Skeletal muscle tissue (tissue), 4 donors: ENCODE measurements around the gene TLR8. TPM values are rescaled to one million over a fixed set of nuclear protein-coding genes. Genes with fewer than 3 reads are reported as not detected.

Experiments
- H3K27ac ChIP-seq: one replicate; pipeline ENCODE4 v1.7.0; 2013; ENCODE audit warnings: mild to moderate bottlenecking, low read depth, low read length, inconsistent platforms
- H3K27me3 ChIP-seq, 3 donors: one replicate each; pipeline ENCODE4 v1.7.0; 2013; ENCODE audit warnings: low read length in 3 of 3; ENCODE audit not compliant: control insufficient read depth in 3 of 3, insufficient read depth in 3 of 3
- H3K36me3 ChIP-seq, 3 donors: one replicate each; pipeline ENCODE4 v1.7.0; 2013; ENCODE audit warnings: low read length in 3 of 3; ENCODE audit not compliant: control insufficient read depth in 3 of 3, insufficient read depth in 3 of 3
- H3K4me1 ChIP-seq, 3 donors: one replicate each; pipeline ENCODE4 v1.7.0; 2013; ENCODE audit warnings: low read length in 3 of 3, mild to moderate bottlenecking in 3 of 3; ENCODE audit not compliant: control insufficient read depth in 3 of 3, insufficient read depth in 3 of 3
- H3K4me3 ChIP-seq, 3 donors: one replicate each; pipeline ENCODE4 v1.7.0; 2013; ENCODE audit warnings: low read length in 3 of 3
- H3K9ac ChIP-seq, 3 donors: one replicate each; pipeline ENCODE4 v1.7.0; 2013; ENCODE audit warnings: low read length in 3 of 3, mild to moderate bottlenecking in 3 of 3, moderate library complexity in 2 of 3, low read depth in 1 of 3
- H3K9me3 ChIP-seq, 3 donors: one replicate each; pipeline ENCODE4 v1.7.0; 2013; ENCODE audit warnings: low read length in 3 of 3; ENCODE audit not compliant: control insufficient read depth in 3 of 3
- total RNA-seq: library from RNA; depleted of rRNA; stranded (reverse); fragments of >200 nt; gene quantifications from one replicate; pipeline ENCODE4 v1.2.3, GENCODE V29; 2014
- donor health status: Osteomylitis.

TLR8 gene
- total RNA-seq, 1 donor from 2014 or later, result 1.0 TPM

DNA sequence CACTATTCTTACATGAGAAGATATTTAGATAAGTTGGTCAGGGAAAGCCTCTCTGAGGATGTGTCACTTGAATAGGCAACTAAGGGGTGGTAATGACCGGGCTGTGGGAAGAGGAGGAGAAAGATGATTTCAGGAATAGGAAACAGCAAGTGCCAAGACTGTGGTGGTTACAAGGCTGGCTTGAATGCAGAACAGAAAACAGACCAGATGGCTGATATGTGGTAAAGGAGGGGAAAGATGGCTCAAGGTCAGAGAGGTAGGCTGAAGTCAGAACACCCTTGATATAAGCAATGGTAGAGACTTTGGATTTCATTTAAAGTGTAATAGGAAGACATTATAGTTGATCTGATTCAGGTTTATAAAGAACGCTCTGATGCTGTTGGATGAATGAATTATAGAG is 24.5 kb upstream of the TLR8 start:
- Histone ChIP-seq H3K27ac (no peak overlapping the region), H3K27me3 (peaks cover 0 to 2% (median 0%) of the 10 kb centered on the region in 3 donors), H3K4me3 (no peak overlapping the region)

DNA sequence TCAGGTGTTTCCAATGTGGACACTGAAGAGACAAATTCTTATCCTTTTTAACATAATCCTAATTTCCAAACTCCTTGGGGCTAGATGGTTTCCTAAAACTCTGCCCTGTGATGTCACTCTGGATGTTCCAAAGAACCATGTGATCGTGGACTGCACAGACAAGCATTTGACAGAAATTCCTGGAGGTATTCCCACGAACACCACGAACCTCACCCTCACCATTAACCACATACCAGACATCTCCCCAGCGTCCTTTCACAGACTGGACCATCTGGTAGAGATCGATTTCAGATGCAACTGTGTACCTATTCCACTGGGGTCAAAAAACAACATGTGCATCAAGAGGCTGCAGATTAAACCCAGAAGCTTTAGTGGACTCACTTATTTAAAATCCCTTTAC is 20.9 kb upstream of the TLR8 start:
- H3K27me3 ChIP-seq, result peaks cover 0 to 2% (median 0%) of the 10 kb centered on the region in 3 donors
- H3K4me1 ChIP-seq, result no peaks in the 10 kb centered on the region
- H3K27ac ChIP-seq, result no peak overlapping the region
- H3K4me3 ChIP-seq, result no peak overlapping the region
- no peaks in the 10 kb centered on the region for H3K9me3 ChIP-seq
- H3K36me3 ChIP-seq, result no peaks in the 10 kb centered on the region
- no peak overlapping the region for H3K9ac ChIP-seq

More for the DNA sequence above, 24.5 kb upstream of the TLR8 start:
- Histone ChIP-seq H3K4me1 (no peaks in the 10 kb centered on the region), H3K9ac (no peak overlapping the region), H3K36me3 (no peaks in the 10 kb centered on the region), H3K9me3 (no peaks in the 10 kb centered on the region)

DNA sequence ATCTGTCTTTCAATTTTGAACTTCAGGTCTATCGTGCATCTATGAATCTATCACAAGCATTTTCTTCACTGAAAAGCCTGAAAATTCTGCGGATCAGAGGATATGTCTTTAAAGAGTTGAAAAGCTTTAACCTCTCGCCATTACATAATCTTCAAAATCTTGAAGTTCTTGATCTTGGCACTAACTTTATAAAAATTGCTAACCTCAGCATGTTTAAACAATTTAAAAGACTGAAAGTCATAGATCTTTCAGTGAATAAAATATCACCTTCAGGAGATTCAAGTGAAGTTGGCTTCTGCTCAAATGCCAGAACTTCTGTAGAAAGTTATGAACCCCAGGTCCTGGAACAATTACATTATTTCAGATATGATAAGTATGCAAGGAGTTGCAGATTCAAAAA is 19.9 kb upstream of the TLR8 start:
- no peak overlapping the region for H3K27ac ChIP-seq
- H3K4me3 ChIP-seq, result no peak overlapping the region
- no peaks in the 10 kb centered on the region for H3K4me1 ChIP-seq
- no peaks in the 10 kb centered on the region for H3K36me3 ChIP-seq
- no peak overlapping the region for H3K9ac ChIP-seq
- H3K9me3 ChIP-seq, result no peaks in the 10 kb centered on the region
- no peaks in the 10 kb centered on the region for H3K27me3 ChIP-seq

DNA sequence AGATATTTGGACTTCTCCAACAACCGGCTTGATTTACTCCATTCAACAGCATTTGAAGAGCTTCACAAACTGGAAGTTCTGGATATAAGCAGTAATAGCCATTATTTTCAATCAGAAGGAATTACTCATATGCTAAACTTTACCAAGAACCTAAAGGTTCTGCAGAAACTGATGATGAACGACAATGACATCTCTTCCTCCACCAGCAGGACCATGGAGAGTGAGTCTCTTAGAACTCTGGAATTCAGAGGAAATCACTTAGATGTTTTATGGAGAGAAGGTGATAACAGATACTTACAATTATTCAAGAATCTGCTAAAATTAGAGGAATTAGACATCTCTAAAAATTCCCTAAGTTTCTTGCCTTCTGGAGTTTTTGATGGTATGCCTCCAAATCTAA is 19.3 kb upstream of the TLR8 start:
- H3K9me3 ChIP-seq, result no peaks in the 10 kb centered on the region
- H3K4me3 ChIP-seq, result no peak overlapping the region
- no peaks in the 10 kb centered on the region for H3K27me3 ChIP-seq
- H3K36me3 ChIP-seq, result no peaks in the 10 kb centered on the region
- H3K9ac ChIP-seq, result no peak overlapping the region
- H3K4me1 ChIP-seq, result no peaks in the 10 kb centered on the region
- H3K27ac ChIP-seq, result no peak overlapping the region

DNA sequence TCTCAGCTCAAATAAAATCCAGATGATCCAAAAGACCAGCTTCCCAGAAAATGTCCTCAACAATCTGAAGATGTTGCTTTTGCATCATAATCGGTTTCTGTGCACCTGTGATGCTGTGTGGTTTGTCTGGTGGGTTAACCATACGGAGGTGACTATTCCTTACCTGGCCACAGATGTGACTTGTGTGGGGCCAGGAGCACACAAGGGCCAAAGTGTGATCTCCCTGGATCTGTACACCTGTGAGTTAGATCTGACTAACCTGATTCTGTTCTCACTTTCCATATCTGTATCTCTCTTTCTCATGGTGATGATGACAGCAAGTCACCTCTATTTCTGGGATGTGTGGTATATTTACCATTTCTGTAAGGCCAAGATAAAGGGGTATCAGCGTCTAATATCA is 18.7 kb upstream of the TLR8 start:
- no peaks in the 10 kb centered on the region for H3K36me3 ChIP-seq
- H3K9me3 ChIP-seq, result no peaks in the 10 kb centered on the region
- no peak overlapping the region for H3K4me3 ChIP-seq
- H3K9ac ChIP-seq, result no peak overlapping the region
- no peaks in the 10 kb centered on the region for H3K27me3 ChIP-seq
- H3K27ac ChIP-seq, result no peak overlapping the region
- no peaks in the 10 kb centered on the region for H3K4me1 ChIP-seq

DNA sequence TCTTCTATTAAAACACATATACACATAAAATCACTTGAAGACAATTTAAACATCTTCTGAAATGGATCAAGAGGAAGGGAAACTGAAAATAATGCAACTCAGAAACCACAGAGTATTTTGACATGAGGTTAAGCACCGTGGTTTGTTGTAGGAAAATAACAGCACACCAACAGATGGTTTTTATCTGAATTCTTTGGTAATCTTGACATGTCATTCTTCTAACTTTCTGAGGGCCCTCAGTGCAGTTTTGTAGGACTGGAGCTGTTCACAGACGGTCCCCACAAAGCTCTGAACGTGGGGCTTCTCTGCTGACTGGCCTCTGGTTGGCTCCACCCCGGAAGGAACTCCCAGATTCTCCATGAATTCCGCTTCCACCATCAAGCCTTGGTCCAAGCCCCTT is 16.0 kb upstream of the TLR8 start:
- no peaks in the 10 kb centered on the region for H3K27me3 ChIP-seq
- H3K4me3 ChIP-seq, result no peak overlapping the region
- H3K9ac ChIP-seq, result no peak overlapping the region
- H3K27ac ChIP-seq, result no peak overlapping the region
- H3K36me3 ChIP-seq, result no peaks in the 10 kb centered on the region
- no peaks in the 10 kb centered on the region for H3K9me3 ChIP-seq
- no peaks in the 10 kb centered on the region for H3K4me1 ChIP-seq

DNA sequence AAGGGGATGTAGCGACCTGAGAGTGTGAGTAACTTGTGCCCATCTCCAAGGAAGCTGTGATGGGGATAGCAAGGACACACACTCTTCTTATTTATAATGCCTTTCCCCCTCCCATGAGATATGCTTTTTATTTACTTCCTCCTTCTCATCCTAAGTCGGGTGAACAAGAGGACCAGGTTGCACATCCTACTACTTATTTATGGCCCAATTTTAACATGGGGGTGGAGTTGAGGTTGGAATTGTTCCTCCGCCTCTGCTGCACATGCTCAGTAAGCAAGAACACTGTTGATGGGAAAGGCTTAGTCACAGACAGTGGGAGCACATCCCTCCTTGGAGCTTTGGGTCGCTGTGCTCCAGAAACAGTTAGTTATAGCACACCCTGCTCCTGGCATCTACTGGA is 15.2 kb upstream of the TLR8 start:
- H3K9me3 ChIP-seq, result no peaks in the 10 kb centered on the region
- no peaks in the 10 kb centered on the region for H3K27me3 ChIP-seq
- H3K4me3 ChIP-seq, result no peak overlapping the region
- no peak overlapping the region for H3K27ac ChIP-seq
- H3K9ac ChIP-seq, result no peak overlapping the region
- no peaks in the 10 kb centered on the region for H3K36me3 ChIP-seq
- no peaks in the 10 kb centered on the region for H3K4me1 ChIP-seq

DNA sequence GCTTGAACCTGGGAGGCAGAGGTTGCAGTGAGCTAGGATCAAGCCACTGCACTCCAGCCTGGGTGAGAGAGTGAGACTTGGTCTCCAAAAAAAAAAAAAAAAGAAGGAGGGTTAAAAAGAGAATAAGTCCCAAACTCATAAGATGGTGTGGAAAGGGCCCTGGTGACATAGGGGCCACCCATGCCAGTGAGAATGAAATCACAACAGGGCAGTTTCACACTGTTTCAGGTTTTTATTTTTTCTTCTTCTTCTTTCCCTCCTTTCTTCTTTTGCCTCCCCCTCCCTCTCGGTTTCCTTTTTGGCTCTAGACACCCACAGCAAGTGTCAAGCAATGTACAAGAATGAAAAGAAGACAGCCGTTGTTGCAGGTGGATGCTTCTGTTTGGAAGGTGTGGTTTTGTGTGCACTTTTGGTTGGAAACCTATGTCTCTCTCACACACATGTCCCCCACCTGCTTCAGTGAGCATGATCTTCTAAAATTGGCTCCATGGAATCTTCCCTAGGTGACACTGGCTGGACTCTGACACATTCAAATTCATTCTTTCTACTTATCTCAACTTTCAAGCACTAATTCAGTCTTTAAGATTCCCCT is 14.4 kb upstream of the TLR8 start:
- H3K36me3 ChIP-seq, result no peaks in the 10 kb centered on the region
- H3K27ac ChIP-seq, result no peak overlapping the region
- no peaks in the 10 kb centered on the region for H3K4me1 ChIP-seq
- no peaks in the 10 kb centered on the region for H3K27me3 ChIP-seq
- no peaks in the 10 kb centered on the region for H3K9me3 ChIP-seq
- no peak overlapping the region for H3K4me3 ChIP-seq
- no peak overlapping the region for H3K9ac ChIP-seq

DNA sequence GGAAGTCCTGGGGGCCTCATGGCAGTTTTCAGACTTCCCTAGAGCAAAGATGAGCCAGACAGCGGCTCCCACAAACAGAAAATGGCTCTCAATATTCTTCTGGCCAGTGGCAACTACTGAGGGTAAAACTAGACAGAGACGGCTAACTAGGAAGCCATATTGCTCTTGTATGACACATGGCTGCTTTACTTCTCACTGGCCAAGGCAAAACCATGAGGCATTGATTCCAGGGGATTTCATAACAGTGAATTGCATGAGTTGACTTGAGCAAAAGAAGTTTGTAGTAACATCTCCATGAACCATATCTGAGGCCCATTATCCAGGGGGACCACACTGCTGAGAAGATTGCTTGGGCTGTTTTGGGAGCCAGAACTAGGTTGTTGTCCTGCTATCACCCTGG is 13.7 kb upstream of the TLR8 start:
- Histone ChIP-seq H3K36me3 (no peaks in the 10 kb centered on the region), H3K9me3 (no peaks in the 10 kb centered on the region), H3K4me3 (no peak overlapping the region), H3K27ac (no peak overlapping the region), H3K4me1 (no peaks in the 10 kb centered on the region), H3K9ac (no peak overlapping the region), H3K27me3 (no peaks in the 10 kb centered on the region)

DNA sequence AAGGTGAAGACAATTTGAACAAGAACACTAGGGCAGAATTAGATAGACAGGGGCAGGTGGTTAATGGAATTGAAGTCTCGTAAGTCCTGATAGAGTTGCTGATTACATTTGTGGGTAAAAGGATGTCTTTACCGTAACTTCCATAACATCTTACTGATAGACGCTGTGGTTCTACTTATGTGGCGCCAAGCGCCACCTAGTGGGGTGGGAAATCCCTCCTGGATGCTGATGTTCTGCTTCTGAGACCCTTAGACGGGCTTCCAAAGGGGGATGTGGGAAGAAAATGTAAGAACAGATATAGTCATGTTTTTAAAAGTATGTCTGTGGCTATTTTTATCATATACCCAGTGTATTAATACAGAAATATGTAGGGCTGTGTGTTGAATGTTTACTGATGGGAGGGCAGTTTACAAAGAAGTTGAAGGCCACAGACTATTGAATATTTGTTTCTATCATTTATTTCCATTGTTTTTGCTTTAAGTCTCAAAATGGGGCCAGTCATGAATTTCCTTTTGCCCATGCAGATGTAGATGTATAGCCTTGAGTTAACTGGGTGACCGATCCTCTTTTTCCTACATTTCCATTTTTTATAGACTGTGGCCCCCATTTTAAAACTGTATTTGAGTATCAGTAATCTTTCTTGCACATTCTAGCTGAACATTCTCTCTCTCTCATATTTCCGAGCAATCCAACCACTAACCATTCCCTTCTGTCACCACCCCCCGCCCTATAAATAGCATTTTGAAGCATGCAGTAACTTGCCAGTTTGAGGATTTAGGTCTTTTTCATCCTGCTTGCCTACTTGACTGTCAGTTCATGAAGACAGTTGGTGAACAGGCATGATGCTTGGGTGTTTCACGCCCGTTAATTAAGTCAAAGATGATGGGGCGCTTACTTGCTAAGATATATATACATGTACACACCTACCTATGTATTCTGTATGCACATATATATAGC is 12.1 kb upstream of the TLR8 start:
- no peaks in the 10 kb centered on the region for H3K9me3 ChIP-seq
- H3K9ac ChIP-seq, result no peak overlapping the region
- H3K27ac ChIP-seq, result no peak overlapping the region
- no peak overlapping the region for H3K4me3 ChIP-seq
- H3K36me3 ChIP-seq, result no peaks in the 10 kb centered on the region
- no peaks in the 10 kb centered on the region for H3K27me3 ChIP-seq
- no peaks in the 10 kb centered on the region for H3K4me1 ChIP-seq
